NB4 (cell line): ENCODE results near the gene WDR1.

Experiments used
- CTCF ChIP-seq: IDR thresholded peaks from one replicate; pipeline ENCODE4 v1.5.1; 2012; ENCODE audit warnings: low read depth, low read length
- MYC ChIP-seq: IDR thresholded peaks from 2 replicates; pipeline ENCODE4 v1.6.1; 2011; ENCODE audit warnings: low read depth, low read length
- POLR2A ChIP-seq: IDR thresholded peaks from 2 replicates; pipeline ENCODE4 v1.6.1; 2011; ENCODE audit warnings: mild to moderate bottlenecking; ENCODE audit not compliant: insufficient read length; ENCODE audit errors: extremely low read depth

GRCh38 chr4:10114607-10115006 is 2.0 kb downstream of the WDR1 start:
- TF ChIP-seq CTCF, result no peak
- no peak for TF ChIP-seq MYC
- TF ChIP-seq POLR2A, result no peak
